ENCODE data around the gene SORCS1. TPM values are rescaled to one million over a fixed set of nuclear protein-coding genes. Genes with fewer than 3 reads are reported as not detected.

The SORCS1 gene
- total RNA-seq, 1 experiment from 2014 or later: not detected

GRCh38 chr10:106992055-106992454 is 172.5 kb downstream of the SORCS1 start:
- no peak for DNase-seq (ENCODE audit: low read depth)

- DNase-seq (ENCODE audit: low read depth): no peak
Observed at GRCh38 chr10:106991091-106991490, 173.4 kb downstream of the SORCS1 start.

GRCh38 chr10:106987362-106987761 is 177.1 kb downstream of the SORCS1 start:
- no peak for DNase-seq (ENCODE audit: low read depth)

GRCh38 chr10:106982268-106982667 is 182.2 kb downstream of the SORCS1 start:
- DNase-seq (ENCODE audit: low read depth): no peak

GRCh38 chr10:106981452-106982075 is 182.9 kb downstream of the SORCS1 start:
- DNase-seq (ENCODE audit: low read depth): no peak

- no peak for DNase-seq (ENCODE audit: low read depth)
Observed at GRCh38 chr10:106980495-106981451, 183.7 kb downstream of the SORCS1 start.

GRCh38 chr10:106978756-106979155 is 185.8 kb downstream of the SORCS1 start:
- DNase-seq (ENCODE audit: low read depth): no peak

GRCh38 chr10:106973716-106974115 is 190.8 kb downstream of the SORCS1 start:
- DNase-seq (ENCODE audit: low read depth): no peak

- DNase-seq (ENCODE audit: low read depth): no peak
Observed at GRCh38 chr10:106973288-106973687, 191.2 kb downstream of the SORCS1 start.

- DNase-seq (ENCODE audit: low read depth): no peak
Observed at GRCh38 chr10:106972381-106972780, 192.1 kb downstream of the SORCS1 start.

- no peak for DNase-seq (ENCODE audit: low read depth)
Observed at GRCh38 chr10:106971411-106971831, 193.1 kb downstream of the SORCS1 start.

- no peak for DNase-seq (ENCODE audit: low read depth)
Observed at GRCh38 chr10:106967452-106967851, 197.1 kb downstream of the SORCS1 start.

- no peak for DNase-seq (ENCODE audit: low read depth)
Observed at GRCh38 chr10:106960812-106961211, 203.7 kb downstream of the SORCS1 start.

- DNase-seq (ENCODE audit: low read depth): no peak
Observed at GRCh38 chr10:106959521-106959920, 205.0 kb downstream of the SORCS1 start.

GRCh38 chr10:106958589-106959361 is 205.7 kb downstream of the SORCS1 start:
- DNase-seq (ENCODE audit: low read depth): no peak

GRCh38 chr10:106957823-106958588 is 206.5 kb downstream of the SORCS1 start:
- DNase-seq (ENCODE audit: low read depth): no peak

- DNase-seq (ENCODE audit: low read depth): no peak
Observed at GRCh38 chr10:106956216-106956915, 208.1 kb downstream of the SORCS1 start.

GRCh38 chr10:106955133-106955532 is 209.4 kb downstream of the SORCS1 start:
- no peak for DNase-seq (ENCODE audit: low read depth)

GRCh38 chr10:106952033-106952432 is 212.5 kb downstream of the SORCS1 start:
- DNase-seq (ENCODE audit: low read depth): no peak

- no peak for DNase-seq (ENCODE audit: low read depth)
Observed at GRCh38 chr10:106949680-106950478, 214.6 kb downstream of the SORCS1 start.
